Skin epidermis (tissue), 12 donors: Measurements from ENCODE around the gene SHANK1.
"Not testable (repeated sequence)": the region's sequence is repeated elsewhere in the genome, so short reads cannot be mapped to it uniquely, and the experiment has no call there.

Experiments used
- H3K27ac ChIP-seq, 21 experiments: fragments of 200-600 bp; sonication (generic) in 11 of 21; one replicate each; pipeline ENCODE4 v1.5.0; 2020; ENCODE audit warnings: mild to moderate bottlenecking in 3 of 21, inconsistent platforms in 2 of 21, moderate library complexity in 2 of 21
- H3K4me3 ChIP-seq, 7 experiments: fragments of 200-600 bp; sonication (generic) in 2 of 7; one replicate each; pipeline ENCODE4 v1.5.0; 2020; ENCODE audit warnings: inconsistent platforms in 2 of 7, mild to moderate bottlenecking in 2 of 7, moderate library complexity in 1 of 7

SHANK1 gene

DNA sequence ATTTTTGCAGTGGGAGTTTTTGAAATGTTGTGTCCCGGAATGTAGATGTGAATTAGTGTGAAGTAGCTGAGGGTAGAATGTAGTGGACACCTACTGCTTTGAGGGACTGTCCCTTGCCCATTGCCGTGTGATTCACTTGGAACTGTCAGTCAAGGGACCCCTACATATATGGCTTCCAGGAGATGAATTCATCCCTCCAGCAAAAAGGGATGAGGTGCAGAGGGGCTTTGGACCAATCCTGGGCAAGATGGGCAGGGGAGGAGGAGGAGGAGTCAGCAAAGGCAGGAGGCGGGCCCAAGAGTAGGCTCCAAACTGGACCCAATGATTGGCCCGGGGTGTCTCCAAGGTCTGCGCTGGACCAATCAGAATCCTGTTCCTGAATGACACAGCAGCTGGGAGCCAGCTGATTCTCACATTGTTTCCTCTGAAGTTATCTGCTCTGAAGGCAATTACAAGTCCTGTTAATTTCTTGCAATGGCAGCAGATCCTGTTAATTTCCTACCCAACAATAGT is 99.2 kb downstream of the SHANK1 start:
- not testable (repeated sequence) for H3K4me3 ChIP-seq, H3K27ac ChIP-seq

DNA sequence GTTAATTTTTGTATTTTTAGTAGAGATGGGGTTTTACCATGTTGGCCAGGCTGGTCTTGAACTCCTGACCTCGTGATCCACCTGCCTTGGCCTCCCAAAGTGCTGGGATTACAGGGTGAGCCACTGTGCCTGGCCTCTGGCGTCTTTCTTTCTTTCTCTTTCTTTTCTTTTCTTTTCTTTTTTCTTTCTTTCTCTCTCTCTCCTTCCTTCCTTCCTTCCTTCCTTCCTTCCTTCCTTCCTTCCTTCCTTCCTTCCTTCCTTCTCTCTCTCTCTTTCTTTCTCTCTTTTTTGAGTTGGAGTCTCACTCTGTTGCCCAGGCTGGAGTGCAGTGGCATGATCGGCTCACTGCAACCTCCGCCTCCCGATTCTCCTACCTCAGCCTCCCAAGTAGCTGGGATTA is 100.4 kb downstream of the SHANK1 start:
- not testable (repeated sequence) for H3K27ac ChIP-seq, H3K4me3 ChIP-seq

DNA sequence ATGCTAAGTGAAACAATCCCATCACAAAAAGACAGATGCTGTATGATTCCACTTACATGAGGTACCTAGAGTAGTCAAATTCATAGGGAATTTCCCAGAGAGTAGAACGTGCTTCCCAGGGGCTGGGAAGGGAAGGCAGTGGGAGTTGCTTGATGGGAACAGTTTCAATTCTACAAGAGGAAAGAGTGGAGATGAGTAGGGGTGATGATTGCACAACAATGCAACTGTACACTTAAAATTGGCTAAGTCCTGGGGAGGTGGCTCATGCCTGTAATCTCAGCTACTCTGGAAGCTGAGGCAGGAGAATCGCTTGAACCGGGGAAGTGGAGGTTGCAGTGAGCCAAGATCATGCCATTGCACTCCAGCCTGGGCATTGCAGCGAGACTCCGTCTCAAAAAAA is 101.2 kb downstream of the SHANK1 start:
- not testable (repeated sequence) for H3K27ac ChIP-seq, H3K4me3 ChIP-seq

DNA sequence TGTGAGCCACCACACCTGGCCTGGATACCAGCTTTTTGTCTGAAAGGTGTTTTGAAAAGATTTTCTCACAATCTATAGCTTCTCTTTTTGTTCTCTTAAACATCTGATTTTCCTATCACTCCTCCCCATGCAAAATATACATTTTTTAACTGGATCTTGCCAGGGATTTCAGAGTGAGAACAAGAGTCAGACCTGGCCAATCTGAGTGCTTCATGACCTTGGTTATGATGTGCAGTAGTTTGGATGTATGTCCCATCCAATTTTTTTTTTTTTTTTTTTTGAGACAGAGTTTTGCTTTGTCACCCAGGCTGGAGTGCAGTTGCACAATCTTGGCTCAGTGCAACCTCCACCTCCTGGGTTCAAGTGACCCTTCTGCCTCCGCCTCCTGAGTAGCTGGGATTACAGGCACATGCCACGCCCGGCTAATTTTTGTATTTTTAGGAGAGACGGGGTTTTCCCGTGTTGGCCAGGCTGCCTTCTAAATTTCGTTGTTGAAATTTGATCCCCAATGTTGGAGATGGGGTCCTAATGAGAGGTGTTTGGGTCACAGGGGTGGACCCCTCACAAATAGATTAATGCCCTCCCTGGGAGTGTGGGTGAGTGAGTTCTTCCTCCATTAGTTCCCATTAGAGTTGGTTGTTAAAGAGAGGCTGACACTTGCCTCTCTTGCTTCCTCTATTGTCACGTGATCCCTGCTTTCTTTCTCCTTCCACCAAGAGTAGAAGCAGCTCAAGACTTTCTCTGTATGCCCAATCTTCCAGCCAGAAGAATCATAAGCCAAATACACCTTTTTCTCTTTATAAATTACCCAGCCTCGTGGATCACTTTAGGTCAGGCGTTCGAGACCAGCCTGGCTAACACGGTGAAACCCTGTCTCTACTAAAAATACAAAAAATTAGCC is 106.8 kb downstream of the SHANK1 start:
- H3K4me3 ChIP-seq, H3K27ac ChIP-seq: not testable (repeated sequence)
